SH-SY5Y (cell line): ENCODE measurements around the gene IRAK2.

Source experiments
- GATA2 ChIP-seq: IDR thresholded peaks from 2 replicates; pipeline ENCODE4 v1.6.1; 2011; ENCODE audit warnings: mild to moderate bottlenecking, low read depth, low read length
- GATA3 ChIP-seq: IDR thresholded peaks from 2 replicates; pipeline ENCODE4 v1.6.1; 2011; ENCODE audit warnings: low read depth, mild to moderate bottlenecking, low read length, moderate library complexity

DNA sequence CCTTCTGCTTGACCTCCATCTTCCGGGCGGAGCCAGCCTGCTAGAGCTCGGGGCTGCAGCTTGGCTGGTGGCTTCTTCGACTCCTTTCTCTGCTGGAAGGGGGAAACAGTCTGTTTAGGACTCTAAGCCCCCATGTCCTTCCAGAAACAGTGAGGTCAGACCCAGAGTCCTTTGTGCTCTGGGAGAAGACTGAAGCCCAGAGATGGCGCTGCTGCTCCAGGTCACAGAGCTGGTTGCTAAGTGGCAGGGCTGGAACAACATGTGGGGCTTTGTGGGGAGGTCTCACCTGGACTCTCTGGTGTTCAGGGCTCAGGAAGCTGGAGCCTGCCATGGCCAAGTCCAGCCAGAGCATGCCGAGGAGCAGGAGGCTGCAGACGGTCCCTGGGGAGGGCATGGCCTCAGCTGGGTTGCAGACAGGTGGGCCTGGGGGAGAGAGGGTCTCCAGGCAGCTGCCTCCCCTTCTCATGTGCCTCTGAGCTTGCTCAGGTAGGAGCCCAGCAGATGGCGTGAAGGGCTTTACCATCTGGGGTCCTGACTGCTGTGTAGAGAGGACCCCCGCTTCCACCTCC, 125.2 kb downstream of the IRAK2 start:
- TF ChIP-seq GATA3 (no peak), GATA2 (no peak)
